GM10847 (cell line): ENCODE measurements around the gene SORCS1.

Source experiments
- POLR2A ChIP-seq: IDR thresholded peaks from 2 replicates; pipeline ENCODE4 v1.6.1; 2011; ENCODE audit not compliant: insufficient read length; ENCODE audit errors: extremely low read depth

SORCS1 gene

GRCh38 chr10:107081644-107082043 is 82.9 kb downstream of the SORCS1 start:
- no peak for TF ChIP-seq POLR2A

DNA sequence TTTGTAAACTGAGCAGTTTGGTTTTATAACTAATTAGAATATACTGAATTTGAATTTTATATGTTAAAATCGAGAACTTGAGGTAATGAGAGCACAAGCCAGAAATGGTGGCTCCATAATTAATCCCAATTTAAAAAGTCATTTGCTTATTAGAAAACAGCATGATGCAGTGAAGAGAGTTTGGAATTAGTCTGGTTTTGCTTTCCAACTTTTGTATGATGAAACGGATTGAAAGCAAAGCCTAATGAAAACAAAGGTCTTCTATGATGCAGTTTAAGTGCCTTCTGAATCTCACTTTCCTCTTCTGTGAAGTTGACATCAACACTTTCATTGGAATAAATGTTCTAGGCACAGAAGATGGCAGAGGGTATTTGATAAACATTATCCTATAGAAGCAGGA is 89.4 kb downstream of the SORCS1 start:
- TF ChIP-seq POLR2A, result no peak

DNA sequence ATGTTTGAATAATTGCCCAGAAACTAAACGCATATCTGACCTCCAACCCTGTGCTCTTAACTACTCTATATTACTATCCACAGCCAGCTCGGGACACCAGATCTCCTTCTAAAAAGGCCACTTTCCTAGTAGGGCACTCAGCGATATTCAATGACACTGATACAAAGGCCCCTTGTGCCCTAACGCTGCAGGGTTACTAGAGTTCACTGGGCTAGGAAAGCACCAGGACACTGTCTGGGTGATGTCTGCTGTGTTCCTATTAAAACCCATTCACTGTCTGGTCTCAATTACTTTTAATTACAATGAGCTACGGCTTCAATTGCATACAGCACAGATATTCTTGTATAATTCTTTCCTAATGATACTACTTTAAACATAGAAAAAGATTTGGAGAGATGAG is 91.7 kb downstream of the SORCS1 start:
- no peak for TF ChIP-seq POLR2A

GRCh38 chr10:107072028-107072427 is 92.5 kb downstream of the SORCS1 start:
- no peak for TF ChIP-seq POLR2A

DNA sequence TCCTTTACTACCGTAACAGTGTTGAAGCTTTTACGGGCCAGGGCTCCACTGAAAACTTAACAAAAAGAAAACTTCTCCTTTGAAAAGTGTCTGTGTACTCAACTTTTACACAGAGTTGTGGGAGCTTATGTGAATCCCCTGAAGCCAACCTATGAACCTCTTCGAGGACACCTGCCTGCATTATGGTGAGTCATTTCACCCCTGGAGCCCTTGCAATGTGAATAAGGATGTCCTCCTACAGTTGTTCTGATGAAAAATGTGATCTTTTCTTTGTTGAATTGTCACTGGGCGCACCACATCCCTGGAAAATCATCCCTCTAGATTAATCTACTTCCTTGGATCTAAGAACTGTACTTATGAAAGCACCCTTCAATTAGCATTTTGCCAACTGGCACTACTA is 93.2 kb downstream of the SORCS1 start:
- TF ChIP-seq POLR2A, result no peak

GRCh38 chr10:107067843-107068242 is 96.7 kb downstream of the SORCS1 start:
- TF ChIP-seq POLR2A, result no peak

- TF ChIP-seq POLR2A, result no peak
These were observed 100.4 kb downstream of the SORCS1 start for GRCh38 chr10:107064075-107064474.

DNA sequence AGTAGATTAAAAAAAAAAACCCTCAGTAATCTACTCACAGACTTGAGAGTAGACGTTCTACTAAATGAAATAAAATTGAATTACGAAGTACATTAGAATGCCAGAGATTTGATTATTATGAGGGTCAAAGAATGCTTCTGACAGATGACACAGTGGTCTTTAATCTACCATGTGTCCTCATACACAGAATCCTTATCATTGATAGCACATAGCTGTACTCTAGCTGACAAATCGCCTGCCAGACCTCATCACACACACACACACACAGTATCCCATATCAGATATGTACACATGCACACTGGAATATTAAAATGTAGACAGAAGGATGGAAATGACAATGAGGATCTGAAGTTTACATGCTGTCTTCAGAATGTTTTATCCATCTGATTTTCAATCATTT is 104.6 kb downstream of the SORCS1 start:
- TF ChIP-seq POLR2A, result no peak

- TF ChIP-seq POLR2A, result no peak
These were observed 105.3 kb downstream of the SORCS1 start for GRCh38 chr10:107059068-107059804.

DNA sequence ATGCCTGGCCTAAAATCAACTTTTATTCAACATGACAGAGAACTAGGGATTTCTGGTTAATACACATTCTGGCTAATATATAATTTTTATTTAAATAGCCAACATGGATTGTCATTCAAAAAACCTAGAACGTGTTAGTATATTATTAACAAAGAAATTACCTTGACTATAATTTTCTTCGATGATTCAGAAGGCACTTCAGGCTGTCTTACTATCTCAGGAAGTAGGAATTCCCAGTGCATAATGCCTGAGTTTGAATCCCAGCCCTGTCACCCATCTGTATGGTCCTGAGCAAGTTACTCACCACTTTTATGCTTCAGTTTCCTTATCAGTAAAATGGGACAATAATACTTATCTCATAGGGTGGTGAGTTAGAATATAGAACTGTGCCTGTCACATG is 106.2 kb downstream of the SORCS1 start:
- no peak for TF ChIP-seq POLR2A

GRCh38 chr10:107056182-107056581 is 108.3 kb downstream of the SORCS1 start:
- no peak for TF ChIP-seq POLR2A

GRCh38 chr10:107054469-107055156 is 109.9 kb downstream of the SORCS1 start:
- no peak for TF ChIP-seq POLR2A

DNA sequence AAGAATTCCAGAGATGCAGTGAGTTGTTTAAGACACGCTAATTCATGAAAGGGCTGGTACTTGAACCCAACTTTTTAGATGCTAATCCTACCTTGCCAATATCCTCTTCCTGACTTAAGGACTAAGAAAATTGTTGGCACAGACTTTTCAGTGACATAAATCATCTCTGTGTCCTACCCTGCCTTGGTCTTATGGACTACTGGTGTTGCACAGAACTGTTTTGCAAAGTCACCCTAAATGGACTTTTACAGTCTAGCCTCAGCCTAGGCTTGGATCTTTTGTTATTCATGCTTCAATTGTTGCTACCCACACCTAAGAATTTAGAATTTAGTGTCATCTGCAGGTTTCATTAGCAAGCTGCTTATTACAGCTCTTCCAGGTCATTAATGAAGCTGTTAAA is 112.7 kb downstream of the SORCS1 start:
- no peak for TF ChIP-seq POLR2A

GRCh38 chr10:107043461-107043860 is 121.0 kb downstream of the SORCS1 start:
- no peak for TF ChIP-seq POLR2A

- TF ChIP-seq POLR2A, result no peak
These were observed 127.0 kb downstream of the SORCS1 start for GRCh38 chr10:107037192-107038122.
